Measurements from ENCODE around the gene ZNF862. TPM values are rescaled to one million over a fixed set of nuclear protein-coding genes. Genes with fewer than 3 reads are reported as not detected.

Gene ZNF862
- total and polyA plus RNA-seq, 8 donors, result 2.4 to 13.4 (median 7.3) TPM

GRCh38 chr7:149819961-149820340 lies 18.2 kb upstream of the ZNF862 start:
- DNase-seq, result no peak
- WGBS, 5 donors, result 69 to 82% (median 80%) methylated on average over 3 to 7 of the region's 7 CpGs
- intact Hi-C loops (cut with DNase I; ENCODE audit: low total_unique reads), result no loop called here
- H3K36me3 ChIP-seq, result no peaks in the 10 kb centered on the region
- no peaks in the 10 kb centered on the region for H3K9me3 ChIP-seq
- no peak overlapping the region for H3K27ac ChIP-seq
- no peaks in the 10 kb centered on the region for H3K4me1 ChIP-seq
- H3K4me3 ChIP-seq, result no peak overlapping the region
- TF ChIP-seq POLR2A (IDR thresholded peaks at IDR 0.05), result no peak
- no peak for TF ChIP-seq POLR2AphosphoS5 (IDR thresholded peaks at IDR 0.05)
- no peak for TF ChIP-seq CTCF (IDR thresholded peaks at IDR 0.05)
- TF ChIP-seq EP300 (IDR thresholded peaks at IDR 0.05), result no peak
- peaks cover 0 to 20% (median 0%) of the 10 kb centered on the region in 3 donors for H3K27me3 ChIP-seq

GRCh38 chr7:149820622-149821190 lies 17.5 kb upstream of the ZNF862 start:
- Histone ChIP-seq H3K9me3 (no peaks in the 10 kb centered on the region), H3K27me3 (peaks cover 0 to 13% (median 0%) of the 10 kb centered on the region in 3 donors), H3K27ac (no peak overlapping the region), H3K4me3 (no peak overlapping the region), H3K4me1 (no peaks in the 10 kb centered on the region), H3K36me3 (no peaks in the 10 kb centered on the region)
- TF ChIP-seq POLR2A (IDR thresholded peaks at IDR 0.05) (no peak), EP300 (IDR thresholded peaks at IDR 0.05) (no peak), CTCF (IDR thresholded peaks at IDR 0.05) (no peak), POLR2AphosphoS5 (IDR thresholded peaks at IDR 0.05) (no peak)
- 76 to 83% (median 81%) methylated on average over 6 to 17 of the region's 17 CpGs for WGBS, 5 donors
- DNase-seq, result no peak
- intact Hi-C loops (cut with DNase I; ENCODE audit: low total_unique reads), result no loop called here

GRCh38 chr7:149821191-149822148 lies 16.7 kb upstream of the ZNF862 start:
- WGBS, 5 donors, result 69 to 81% (median 75%) methylated on average over 13 to 30 of the region's 30 CpGs
- H3K4me3 ChIP-seq, result no peak overlapping the region
- H3K36me3 ChIP-seq, result no peaks in the 10 kb centered on the region
- no peak for DNase-seq
- TF ChIP-seq POLR2AphosphoS5 (IDR thresholded peaks at IDR 0.05) (no peak), POLR2A (IDR thresholded peaks at IDR 0.05) (no peak), EP300 (IDR thresholded peaks at IDR 0.05) (no peak), CTCF (IDR thresholded peaks at IDR 0.05) (no peak)
- intact Hi-C loops (cut with DNase I; ENCODE audit: low total_unique reads), result no loop called here
- H3K27ac ChIP-seq, result no peak overlapping the region
- H3K4me1 ChIP-seq, result no peaks in the 10 kb centered on the region
- H3K27me3 ChIP-seq, result peaks cover 0 to 5% (median 0%) of the 10 kb centered on the region in 3 donors
- H3K9me3 ChIP-seq, result no peaks in the 10 kb centered on the region

- 58 to 71% (median 68%) methylated on average over 15 to 22 of the region's 22 CpGs for WGBS, 5 donors
- intact Hi-C loops (cut with DNase I; ENCODE audit: low total_unique reads), result no loop called here
- TF ChIP-seq POLR2AphosphoS5 (IDR thresholded peaks at IDR 0.05) (no peak), POLR2A (IDR thresholded peaks at IDR 0.05) (no peak), EP300 (IDR thresholded peaks at IDR 0.05) (no peak), CTCF (IDR thresholded peaks at IDR 0.05) (no peak)
- Histone ChIP-seq H3K27me3 (no peaks in the 10 kb centered on the region), H3K9me3 (no peaks in the 10 kb centered on the region), H3K36me3 (no peaks in the 10 kb centered on the region), H3K4me3 (no peak overlapping the region), H3K27ac (no peak overlapping the region), H3K4me1 (no peaks in the 10 kb centered on the region)
- peak in 1 of 2 donors; percentile 36 for DNase-seq
Observed at GRCh38 chr7:149822353-149822943, 15.7 kb upstream of the ZNF862 start.

Data from stomach (tissue), 9 donors.